ENCODE data around the gene ASXL3.

The ASXL3 gene

DNA sequence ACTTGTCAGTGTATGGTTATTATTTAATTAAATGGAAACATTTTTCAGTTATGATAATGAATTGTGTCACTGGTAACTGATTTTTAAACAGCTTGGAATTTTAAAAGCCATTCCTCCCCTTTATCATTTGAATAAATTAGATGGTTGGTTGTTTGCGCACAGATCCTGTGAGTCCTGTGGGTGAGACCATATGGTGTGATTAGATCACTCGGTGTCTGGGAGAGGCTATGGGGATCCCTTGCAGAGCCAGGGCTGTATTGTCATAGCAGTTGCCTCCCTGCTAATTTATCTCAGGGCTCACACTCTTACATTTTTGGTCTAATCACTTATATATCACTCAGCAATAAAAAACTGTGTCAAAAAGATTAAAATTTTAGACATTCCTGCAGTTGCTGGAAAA, 133.5 kb downstream of the ASXL3 start:
- Histone ChIP-seq H3K27me3 (ENCODE audit: control insufficient read depth, insufficient read depth, low read length) (no peaks in the 10 kb centered on the region), H3K4me1 (ENCODE audit: control insufficient read depth, insufficient read depth, low read length) (no peaks in the 10 kb centered on the region), H3K9me3 (ENCODE audit: control insufficient read depth, insufficient read depth, low read length) (no peaks in the 10 kb centered on the region), H3K4me3 (ENCODE audit: low read length) (no peak overlapping the region), H3K36me3 (ENCODE audit: control insufficient read depth, insufficient read depth, low read length) (no peaks in the 10 kb centered on the region), H3K27ac (ENCODE audit: low read length) (no peak overlapping the region)
- no peak for DNase-seq (ENCODE audit: low read depth, low spot score)
- WGBS (ENCODE audit: insufficient coverage, insufficient read length), result no CpG with 5 or more reads among the region's 2 CpGs

DNA sequence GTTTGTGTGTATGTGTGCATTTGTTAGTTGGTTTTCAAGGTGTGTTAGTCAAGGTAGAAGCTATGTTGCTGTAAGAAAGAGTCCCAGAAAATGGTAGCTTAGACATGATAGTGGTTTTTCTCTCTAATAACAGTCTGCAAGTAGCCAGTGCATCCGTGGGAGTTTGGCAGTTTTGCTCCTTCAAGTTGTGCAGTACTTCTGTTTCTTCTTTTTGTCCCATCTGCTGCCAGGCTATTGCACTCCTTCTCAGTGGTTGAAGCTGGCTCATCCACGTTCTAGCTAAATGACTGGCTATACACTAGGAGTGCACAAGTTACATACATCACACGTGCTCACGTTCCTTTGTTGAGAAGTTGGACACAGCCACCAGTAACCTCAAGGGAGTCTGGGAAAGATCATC, 134.7 kb downstream of the ASXL3 start:
- Histone ChIP-seq H3K36me3 (ENCODE audit: control insufficient read depth, insufficient read depth, low read length) (no peaks in the 10 kb centered on the region), H3K4me3 (ENCODE audit: low read length) (no peak overlapping the region), H3K27me3 (ENCODE audit: control insufficient read depth, insufficient read depth, low read length) (no peaks in the 10 kb centered on the region), H3K9me3 (ENCODE audit: control insufficient read depth, insufficient read depth, low read length) (no peaks in the 10 kb centered on the region), H3K4me1 (ENCODE audit: control insufficient read depth, insufficient read depth, low read length) (no peaks in the 10 kb centered on the region), H3K27ac (ENCODE audit: low read length) (no peak overlapping the region)
- WGBS (ENCODE audit: insufficient coverage, insufficient read length), result no CpG with 5 or more reads among the region's 4 CpGs
- no peak for DNase-seq (ENCODE audit: low read depth, low spot score)

DNA sequence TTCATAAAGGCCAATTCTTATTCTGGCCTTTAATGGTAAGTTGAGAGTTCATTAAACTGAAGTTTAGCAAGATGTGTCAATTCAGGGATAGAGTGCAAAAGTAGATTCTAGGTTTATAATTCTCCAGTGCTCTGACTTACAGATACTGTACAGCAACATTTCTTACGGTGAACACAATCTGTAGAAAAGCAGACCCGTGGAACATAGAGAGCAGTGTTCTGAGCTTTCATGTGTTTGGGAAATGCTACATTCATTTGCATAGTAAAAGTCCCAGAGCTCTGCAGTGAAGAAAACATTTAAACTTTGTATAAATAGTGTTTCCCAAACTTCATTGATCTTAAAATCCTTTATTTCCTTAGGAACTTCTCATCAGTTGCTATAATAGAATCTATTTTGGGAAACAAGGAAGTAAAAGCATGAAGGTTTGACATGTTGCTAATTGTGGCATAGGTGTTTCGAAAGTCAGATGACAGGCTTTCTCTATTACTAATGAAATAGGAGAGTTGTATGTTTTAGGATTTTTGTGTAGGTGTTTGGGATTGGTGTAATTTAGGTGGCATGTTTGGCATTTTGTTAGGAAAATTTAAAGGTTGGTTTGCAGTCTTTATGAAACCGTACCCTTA, 138.2 kb downstream of the ASXL3 start:
- no peak for DNase-seq (ENCODE audit: low read depth, low spot score)
- no peak overlapping the region for H3K4me3 ChIP-seq (ENCODE audit: low read length)
- WGBS (ENCODE audit: insufficient coverage, insufficient read length), result 100% methylated on average over 1 of the region's 4 CpGs

DNA sequence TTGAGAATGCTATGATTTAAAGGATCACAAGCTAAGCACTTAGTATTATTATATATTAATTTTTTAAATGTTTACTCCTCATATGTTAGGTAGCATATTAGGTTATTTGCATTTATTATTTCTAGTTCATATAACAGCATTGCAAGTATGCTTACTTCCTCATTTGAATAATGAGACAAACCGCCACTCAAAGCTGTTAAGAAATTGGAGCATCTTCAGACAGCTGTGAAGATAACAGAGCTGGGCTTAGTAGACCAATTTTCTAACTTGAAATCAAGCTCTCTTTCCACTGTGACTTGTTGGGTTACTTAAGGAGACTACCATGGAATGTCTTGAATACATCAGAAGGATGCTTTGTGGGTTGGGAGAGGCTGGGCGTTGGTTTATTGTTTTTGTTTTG, 139.3 kb downstream of the ASXL3 start:
- no peak overlapping the region for H3K4me3 ChIP-seq (ENCODE audit: low read length)
- H3K4me1 ChIP-seq (ENCODE audit: control insufficient read depth, insufficient read depth, low read length), result no peaks in the 10 kb centered on the region
- DNase-seq (ENCODE audit: low read depth, low spot score), result no peak
- no peaks in the 10 kb centered on the region for H3K9me3 ChIP-seq (ENCODE audit: control insufficient read depth, insufficient read depth, low read length)
- no peaks in the 10 kb centered on the region for H3K36me3 ChIP-seq (ENCODE audit: control insufficient read depth, insufficient read depth, low read length)
- 100% methylated on average over 1 of the region's 2 CpGs for WGBS (ENCODE audit: insufficient coverage, insufficient read length)
- H3K27me3 ChIP-seq (ENCODE audit: control insufficient read depth, insufficient read depth, low read length), result no peaks in the 10 kb centered on the region
- H3K27ac ChIP-seq (ENCODE audit: low read length), result no peak overlapping the region

More for the DNA sequence above, 138.2 kb downstream of the ASXL3 start:
- H3K4me1 ChIP-seq (ENCODE audit: control insufficient read depth, insufficient read depth, low read length), result no peaks in the 10 kb centered on the region
- H3K27ac ChIP-seq (ENCODE audit: low read length), result no peak overlapping the region
- no peaks in the 10 kb centered on the region for H3K27me3 ChIP-seq (ENCODE audit: control insufficient read depth, insufficient read depth, low read length)
- no peaks in the 10 kb centered on the region for H3K36me3 ChIP-seq (ENCODE audit: control insufficient read depth, insufficient read depth, low read length)
- no peaks in the 10 kb centered on the region for H3K9me3 ChIP-seq (ENCODE audit: control insufficient read depth, insufficient read depth, low read length)

DNA sequence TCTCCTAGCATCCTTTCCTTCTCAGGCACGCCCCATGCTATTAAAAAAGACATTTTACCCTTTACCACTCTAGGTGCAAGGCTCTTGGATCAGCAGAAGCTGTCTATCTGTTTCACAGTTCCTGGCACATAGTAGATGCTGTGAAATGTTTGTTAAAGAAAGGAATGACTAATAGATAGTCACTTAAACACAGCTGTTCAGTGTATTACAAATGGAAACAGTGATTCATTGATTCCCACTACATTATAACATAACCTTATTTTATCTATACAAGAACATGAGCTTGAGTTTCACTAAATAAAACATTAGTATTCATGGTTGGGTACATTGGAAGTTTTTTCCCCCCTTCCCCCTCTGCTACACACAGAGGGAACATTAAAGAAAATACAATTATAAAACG, 142.1 kb downstream of the ASXL3 start:
- H3K4me1 ChIP-seq (ENCODE audit: control insufficient read depth, insufficient read depth, low read length), result no peaks in the 10 kb centered on the region
- WGBS (ENCODE audit: insufficient coverage, insufficient read length), result no CpG with 5 or more reads among the region's 2 CpGs
- DNase-seq (ENCODE audit: low read depth, low spot score), result no peak
- H3K9me3 ChIP-seq (ENCODE audit: control insufficient read depth, insufficient read depth, low read length), result no peaks in the 10 kb centered on the region
- H3K36me3 ChIP-seq (ENCODE audit: control insufficient read depth, insufficient read depth, low read length), result no peaks in the 10 kb centered on the region
- no peaks in the 10 kb centered on the region for H3K27me3 ChIP-seq (ENCODE audit: control insufficient read depth, insufficient read depth, low read length)
- no peak overlapping the region for H3K4me3 ChIP-seq (ENCODE audit: low read length)
- H3K27ac ChIP-seq (ENCODE audit: low read length), result no peak overlapping the region

DNA sequence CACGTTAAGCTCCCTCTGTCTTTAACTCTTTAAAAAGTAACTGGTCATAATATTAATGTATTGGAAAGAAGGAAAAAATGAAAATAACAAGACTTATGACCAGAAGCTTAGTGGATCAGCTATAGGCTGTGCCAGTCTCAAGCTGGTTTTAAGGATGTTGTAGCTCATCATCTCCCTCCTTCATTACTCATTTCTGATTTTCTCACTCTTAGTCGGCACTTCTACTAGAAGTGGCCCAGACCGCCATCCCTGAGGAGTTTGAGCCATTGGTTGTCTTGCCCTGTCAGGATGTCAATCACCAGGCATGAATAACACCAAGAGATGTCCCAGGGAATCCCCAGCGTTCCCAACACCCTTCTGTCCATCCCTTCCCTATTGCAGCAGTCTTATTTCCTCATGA, 151.5 kb downstream of the ASXL3 start:
- Histone ChIP-seq H3K27ac (ENCODE audit: low read length) (no peak overlapping the region), H3K9me3 (ENCODE audit: control insufficient read depth, insufficient read depth, low read length) (no peaks in the 10 kb centered on the region), H3K4me1 (ENCODE audit: control insufficient read depth, insufficient read depth, low read length) (no peaks in the 10 kb centered on the region), H3K27me3 (ENCODE audit: control insufficient read depth, insufficient read depth, low read length) (no peaks in the 10 kb centered on the region), H3K36me3 (ENCODE audit: control insufficient read depth, insufficient read depth, low read length) (no peaks in the 10 kb centered on the region), H3K4me3 (ENCODE audit: low read length) (no peak overlapping the region)
- no CpG with 5 or more reads among the region's 4 CpGs for WGBS (ENCODE audit: insufficient coverage, insufficient read length)
- DNase-seq (ENCODE audit: low read depth, low spot score), result no peak

DNA sequence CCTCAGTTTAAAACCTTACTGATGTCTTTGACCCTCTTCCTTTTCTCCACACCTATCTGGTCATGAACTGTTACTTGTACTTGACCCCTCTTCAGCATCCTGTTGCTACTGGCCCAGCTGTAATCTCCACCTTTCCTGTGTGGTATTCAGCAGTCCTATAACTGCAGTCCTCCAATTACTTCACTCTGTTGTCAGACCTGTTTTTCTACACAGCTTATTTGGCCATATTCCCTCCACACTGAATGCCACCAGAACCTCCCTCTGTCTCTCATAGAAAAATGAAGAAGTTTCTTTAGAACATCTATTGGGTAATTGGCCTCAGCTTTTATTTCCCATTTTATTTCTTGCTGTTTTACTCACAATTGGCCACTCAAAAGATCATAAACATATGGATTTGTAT, 155.4 kb downstream of the ASXL3 start:
- Histone ChIP-seq H3K27ac (ENCODE audit: low read length) (no peak overlapping the region), H3K4me1 (ENCODE audit: control insufficient read depth, insufficient read depth, low read length) (no peaks in the 10 kb centered on the region), H3K9me3 (ENCODE audit: control insufficient read depth, insufficient read depth, low read length) (no peaks in the 10 kb centered on the region), H3K36me3 (ENCODE audit: control insufficient read depth, insufficient read depth, low read length) (no peaks in the 10 kb centered on the region), H3K27me3 (ENCODE audit: control insufficient read depth, insufficient read depth, low read length) (no peaks in the 10 kb centered on the region), H3K4me3 (ENCODE audit: low read length) (no peak overlapping the region)
- DNase-seq (ENCODE audit: low read depth, low spot score), result no peak

DNA sequence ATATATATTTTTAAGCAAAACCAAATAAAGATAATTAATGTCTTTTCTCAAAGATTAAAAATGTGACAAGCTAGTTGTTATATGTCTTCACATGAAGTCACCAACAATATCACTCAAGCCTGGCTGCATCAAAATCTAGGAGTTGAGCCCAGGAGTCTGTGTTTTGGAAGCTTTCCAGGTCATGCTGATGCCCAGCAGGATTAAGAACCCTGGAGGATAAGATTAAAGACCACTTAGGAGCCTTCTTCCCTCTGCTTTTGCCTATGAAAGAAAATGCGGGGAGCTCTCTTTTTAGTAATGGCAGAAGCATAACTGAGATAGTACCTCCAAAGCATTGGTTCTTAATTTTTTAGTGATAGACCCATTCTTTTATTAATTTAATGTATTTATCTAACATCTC, 157.4 kb downstream of the ASXL3 start:
- no peak for DNase-seq (ENCODE audit: low read depth, low spot score)
- no peaks in the 10 kb centered on the region for H3K9me3 ChIP-seq (ENCODE audit: control insufficient read depth, insufficient read depth, low read length)
- no peak overlapping the region for H3K27ac ChIP-seq (ENCODE audit: low read length)
- WGBS (ENCODE audit: insufficient coverage, insufficient read length), result no CpG with 5 or more reads among the region's 1 CpG
- no peaks in the 10 kb centered on the region for H3K4me1 ChIP-seq (ENCODE audit: control insufficient read depth, insufficient read depth, low read length)
- no peaks in the 10 kb centered on the region for H3K27me3 ChIP-seq (ENCODE audit: control insufficient read depth, insufficient read depth, low read length)
- H3K36me3 ChIP-seq (ENCODE audit: control insufficient read depth, insufficient read depth, low read length), result no peaks in the 10 kb centered on the region
- H3K4me3 ChIP-seq (ENCODE audit: low read length), result no peak overlapping the region

DNA sequence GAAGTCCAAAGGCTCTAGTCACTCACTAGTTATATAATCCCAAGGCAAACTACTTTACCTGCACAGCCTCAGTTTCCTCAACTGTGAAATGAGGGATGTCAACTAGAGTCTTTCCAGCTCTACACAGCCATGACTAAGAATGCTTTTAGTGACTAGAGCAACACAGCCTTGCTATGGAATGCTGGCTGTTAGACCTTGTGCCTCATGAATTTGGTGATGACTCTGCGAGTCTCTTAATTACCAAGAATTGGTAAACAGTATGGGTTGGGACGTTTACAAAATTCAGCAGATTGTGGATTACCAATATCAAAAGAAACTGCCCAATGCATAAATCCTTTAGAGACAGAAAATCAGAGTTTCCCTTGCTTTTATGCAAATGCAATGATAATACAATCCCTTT, 163.7 kb downstream of the ASXL3 start:
- Histone ChIP-seq H3K27me3 (ENCODE audit: control insufficient read depth, insufficient read depth, low read length) (no peaks in the 10 kb centered on the region), H3K4me1 (ENCODE audit: control insufficient read depth, insufficient read depth, low read length) (no peaks in the 10 kb centered on the region), H3K4me3 (ENCODE audit: low read length) (no peak overlapping the region), H3K9me3 (ENCODE audit: control insufficient read depth, insufficient read depth, low read length) (no peaks in the 10 kb centered on the region), H3K27ac (ENCODE audit: low read length) (no peak overlapping the region), H3K36me3 (ENCODE audit: control insufficient read depth, insufficient read depth, low read length) (no peaks in the 10 kb centered on the region)
- no peak for DNase-seq (ENCODE audit: low read depth, low spot score)
- WGBS (ENCODE audit: insufficient coverage, insufficient read length), result no CpG with 5 or more reads among the region's 2 CpGs

DNA sequence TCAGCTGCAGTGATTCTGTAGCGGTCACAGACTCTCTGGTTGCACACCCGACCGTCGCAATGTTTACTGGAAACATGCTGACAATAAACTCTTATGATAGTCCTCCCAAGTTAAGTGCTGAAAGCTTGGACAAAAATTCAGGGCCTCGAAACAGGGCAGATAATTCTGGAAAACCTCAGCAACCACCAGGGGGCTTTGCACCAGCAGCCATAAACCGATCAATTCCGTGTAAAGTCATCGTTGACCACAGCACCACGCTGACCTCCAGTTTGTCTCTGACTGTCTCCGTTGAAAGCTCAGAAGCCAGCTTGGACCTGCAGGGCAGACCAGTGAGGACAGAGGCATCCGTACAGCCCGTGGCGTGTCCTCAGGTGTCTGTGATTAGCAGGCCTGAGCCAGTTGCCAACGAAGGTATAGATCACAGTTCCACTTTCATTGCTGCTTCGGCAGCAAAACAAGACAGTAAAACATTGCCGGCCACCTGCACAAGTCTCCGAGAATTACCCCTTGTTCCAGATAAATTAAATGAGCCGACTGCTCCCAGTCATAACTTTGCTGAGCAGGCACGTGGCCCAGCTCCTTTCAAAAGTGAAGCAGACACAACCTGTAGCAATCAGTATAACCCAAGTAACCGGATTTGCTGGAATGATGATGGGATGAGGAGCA, 166.1 kb downstream of the ASXL3 start:
- H3K27me3 ChIP-seq (ENCODE audit: control insufficient read depth, insufficient read depth, low read length), result no peaks in the 10 kb centered on the region
- no CpG with 5 or more reads among the region's 20 CpGs for WGBS (ENCODE audit: insufficient coverage, insufficient read length)
- H3K36me3 ChIP-seq (ENCODE audit: control insufficient read depth, insufficient read depth, low read length), result no peaks in the 10 kb centered on the region
- H3K4me1 ChIP-seq (ENCODE audit: control insufficient read depth, insufficient read depth, low read length), result no peaks in the 10 kb centered on the region
- no peak overlapping the region for H3K27ac ChIP-seq (ENCODE audit: low read length)
- H3K9me3 ChIP-seq (ENCODE audit: control insufficient read depth, insufficient read depth, low read length), result no peaks in the 10 kb centered on the region
- no peak for DNase-seq (ENCODE audit: low read depth, low spot score)
- H3K4me3 ChIP-seq (ENCODE audit: low read length), result no peak overlapping the region

DNA sequence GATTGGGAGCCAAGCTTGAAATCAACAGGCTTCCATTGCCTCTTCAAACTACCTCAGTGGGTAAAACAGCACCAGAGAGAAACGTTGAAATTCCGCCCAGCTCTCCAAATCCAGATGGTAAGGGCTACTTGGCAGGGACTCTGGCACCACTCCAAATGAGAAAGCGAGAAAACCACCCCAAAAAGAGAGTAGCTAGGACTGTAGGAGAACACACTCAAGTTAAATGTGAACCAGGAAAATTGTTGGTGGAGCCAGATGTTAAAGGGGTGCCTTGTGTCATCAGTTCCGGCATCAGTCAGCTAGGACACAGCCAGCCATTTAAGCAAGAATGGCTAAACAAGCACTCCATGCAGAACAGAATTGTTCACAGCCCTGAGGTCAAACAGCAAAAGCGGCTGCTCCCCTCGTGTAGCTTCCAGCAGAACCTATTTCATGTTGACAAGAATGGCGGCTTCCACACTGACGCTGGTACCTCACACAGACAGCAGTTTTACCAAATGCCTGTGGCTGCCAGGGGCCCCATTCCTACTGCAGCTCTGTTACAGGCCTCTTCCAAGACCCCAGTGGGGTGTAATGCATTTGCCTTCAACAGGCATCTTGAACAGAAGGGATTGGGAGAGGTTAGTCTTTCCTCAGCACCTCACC, 167.3 kb downstream of the ASXL3 start:
- Histone ChIP-seq H3K4me3 (ENCODE audit: low read length) (no peak overlapping the region), H3K36me3 (ENCODE audit: control insufficient read depth, insufficient read depth, low read length) (no peaks in the 10 kb centered on the region), H3K9me3 (ENCODE audit: control insufficient read depth, insufficient read depth, low read length) (no peaks in the 10 kb centered on the region), H3K27ac (ENCODE audit: low read length) (no peak overlapping the region), H3K27me3 (ENCODE audit: control insufficient read depth, insufficient read depth, low read length) (no peaks in the 10 kb centered on the region), H3K4me1 (ENCODE audit: control insufficient read depth, insufficient read depth, low read length) (no peaks in the 10 kb centered on the region)
- no peak for DNase-seq (ENCODE audit: low read depth, low spot score)
- WGBS (ENCODE audit: insufficient coverage, insufficient read length), result no CpG with 5 or more reads among the region's 8 CpGs
